BE2C (cell line): ENCODE measurements around the gene TMEM248.
"Not testable (repeated sequence)": the region's sequence is repeated elsewhere in the genome, so short reads cannot be mapped to it uniquely, and the experiment has no call there.

ENCODE experiments used
- DNase-seq: peaks from one replicate; pipeline ENCODE4 v3.0.0-alpha.2; 2020
- H3K27me3 ChIP-seq: fragments of 250-450 bp; sonication (Bioruptor Pico); 2 replicates; pipeline ENCODE4 v1.5.1; 2020; ENCODE audit warnings: mild to moderate bottlenecking
- H3K36me3 ChIP-seq: fragments of 250-450 bp; sonication (Bioruptor Pico); 2 replicates; pipeline ENCODE4 v1.5.1; 2020; ENCODE audit warnings: mild to moderate bottlenecking
- H3K4me1 ChIP-seq: fragments of 250-450 bp; sonication (Bioruptor Pico); 2 replicates; pipeline ENCODE4 v1.5.1; 2020
- H3K4me3 ChIP-seq: 2 replicates; pipeline ENCODE4 v1.5.1; 2011; ENCODE audit warnings: low read depth, low read length
- H3K9me3 ChIP-seq: fragments of 250-450 bp; sonication (Bioruptor Pico); 2 replicates; pipeline ENCODE4 v1.5.1; 2020
- CTCF ChIP-seq: IDR thresholded peaks from 2 replicates; pipeline ENCODE4 v1.5.1; 2012; ENCODE audit warnings: mild to moderate bottlenecking, low read depth, low read length

Gene TMEM248

GRCh38 chr7:66957595-66958290 is 36.7 kb downstream of the TMEM248 start:
- Histone ChIP-seq H3K36me3 (peaks cover 36% of the 10 kb centered on the region), H3K27me3 (no peaks in the 10 kb centered on the region), H3K4me1 (no peaks in the 10 kb centered on the region), H3K9me3 (no peaks in the 10 kb centered on the region), H3K4me3 (no peak overlapping the region)
- TF ChIP-seq CTCF: no peak
- DNase-seq: no peak

DNA sequence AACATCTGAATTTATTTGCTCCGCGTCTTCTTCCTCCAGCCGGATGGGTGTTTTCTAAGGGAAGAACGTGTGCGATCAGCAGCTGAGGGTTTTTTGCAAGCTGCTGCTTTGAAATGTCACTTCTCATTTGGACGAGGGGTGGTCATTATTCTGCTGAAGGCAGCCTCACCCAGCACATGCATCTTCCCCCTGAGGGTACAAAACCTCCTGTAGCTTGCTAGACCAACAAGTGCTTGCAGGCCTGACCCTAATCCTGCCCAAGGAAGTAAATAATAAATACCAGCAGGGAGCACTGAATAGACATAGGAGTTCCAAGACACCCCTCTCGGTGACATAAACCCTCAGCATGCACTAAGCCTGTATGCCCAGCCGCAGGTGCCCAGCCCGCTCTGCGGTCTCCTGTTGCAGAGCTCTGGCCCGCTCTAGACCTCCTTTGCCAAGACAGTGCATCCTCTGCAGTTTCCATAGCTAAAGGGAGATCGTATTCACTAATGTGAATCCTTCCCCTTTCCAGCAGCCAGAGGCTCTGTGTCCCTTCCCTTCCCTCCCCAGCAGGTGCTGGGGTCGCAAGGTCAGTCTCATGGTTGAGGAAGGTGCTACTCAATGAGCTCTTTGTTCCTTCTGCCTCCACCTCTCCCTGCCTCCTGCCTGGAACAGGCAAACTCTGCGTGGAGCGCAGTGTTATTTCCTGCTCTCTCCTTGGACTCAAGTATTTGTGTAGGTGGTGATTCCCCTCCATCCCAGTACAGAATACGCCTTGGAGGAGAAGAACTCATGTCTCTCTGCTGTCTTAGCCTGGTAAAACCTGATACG is 37.7 kb downstream of the TMEM248 start:
- H3K36me3 ChIP-seq: peaks cover 32% of the 10 kb centered on the region
- TF ChIP-seq CTCF: no peak

DNA sequence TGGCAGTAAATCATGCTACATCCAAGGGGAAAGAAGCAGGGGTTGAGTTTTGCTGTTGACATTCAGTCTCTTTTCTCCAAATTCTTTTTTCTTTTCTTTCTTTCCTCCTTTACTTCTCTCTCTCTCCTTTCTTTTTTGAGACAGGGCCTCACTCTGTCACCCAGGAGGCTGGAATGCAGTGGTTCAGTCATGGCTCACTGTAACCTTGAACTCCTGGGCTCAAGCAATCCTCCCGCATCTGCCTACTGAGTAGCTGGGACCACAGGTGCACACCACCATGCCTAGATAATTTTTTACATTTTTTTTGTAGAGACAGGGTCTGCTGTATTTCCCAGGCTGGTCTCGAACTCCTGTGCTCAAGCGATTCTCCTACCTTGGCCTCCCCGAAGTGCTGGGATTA is 39.2 kb downstream of the TMEM248 start:
- H3K27me3 ChIP-seq: no peaks in the 10 kb centered on the region
- no peaks in the 10 kb centered on the region for H3K4me1 ChIP-seq
- no peak for TF ChIP-seq CTCF
- H3K36me3 ChIP-seq: peaks cover 24% of the 10 kb centered on the region
- no peak for DNase-seq
- H3K4me3 ChIP-seq: no peak overlapping the region
- no peaks in the 10 kb centered on the region for H3K9me3 ChIP-seq

More for the DNA sequence above, 37.7 kb downstream of the TMEM248 start:
- Histone ChIP-seq H3K4me3 (no peak overlapping the region), H3K9me3 (no peaks in the 10 kb centered on the region), H3K4me1 (no peaks in the 10 kb centered on the region), H3K27me3 (no peaks in the 10 kb centered on the region)
- no peak for DNase-seq

GRCh38 chr7:66961096-66961495 is 40.1 kb downstream of the TMEM248 start:
- Histone ChIP-seq H3K27me3 (no peaks in the 10 kb centered on the region), H3K4me1 (no peaks in the 10 kb centered on the region), H3K36me3 (peaks cover 17% of the 10 kb centered on the region)

GRCh38 chr7:66964411-66964810 is 43.4 kb downstream of the TMEM248 start:
- Histone ChIP-seq H3K4me1 (no peaks in the 10 kb centered on the region), H3K36me3 (peaks cover 6% of the 10 kb centered on the region), H3K9me3 (no peaks in the 10 kb centered on the region), H3K27me3 (no peaks in the 10 kb centered on the region), H3K4me3 (no peak overlapping the region)
- TF ChIP-seq CTCF: no peak
- no peak for DNase-seq

More at GRCh38 chr7:66961096-66961495, 40.1 kb downstream of the TMEM248 start:
- no peaks in the 10 kb centered on the region for H3K9me3 ChIP-seq
- DNase-seq: no peak
- no peak overlapping the region for H3K4me3 ChIP-seq
- TF ChIP-seq CTCF: no peak

- Histone ChIP-seq H3K36me3 (no peaks in the 10 kb centered on the region), H3K4me3 (no peak overlapping the region), H3K9me3 (no peaks in the 10 kb centered on the region), H3K4me1 (no peaks in the 10 kb centered on the region), H3K27me3 (no peaks in the 10 kb centered on the region)
- no peak for DNase-seq
- no peak for TF ChIP-seq CTCF
Measured at GRCh38 chr7:66967029-66967428, 46.0 kb downstream of the TMEM248 start.

- not testable (repeated sequence) for H3K4me1 ChIP-seq
Measured at GRCh38 chr7:66969001-66969400, 48.0 kb downstream of the TMEM248 start.

More at GRCh38 chr7:66969001-66969400, 48.0 kb downstream of the TMEM248 start:
- H3K4me3 ChIP-seq, DNase-seq, H3K36me3 ChIP-seq, H3K27me3 ChIP-seq, H3K9me3 ChIP-seq: not testable (repeated sequence)
